Measurements from ENCODE around the gene SPRR2F.

SPRR2F gene

DNA sequence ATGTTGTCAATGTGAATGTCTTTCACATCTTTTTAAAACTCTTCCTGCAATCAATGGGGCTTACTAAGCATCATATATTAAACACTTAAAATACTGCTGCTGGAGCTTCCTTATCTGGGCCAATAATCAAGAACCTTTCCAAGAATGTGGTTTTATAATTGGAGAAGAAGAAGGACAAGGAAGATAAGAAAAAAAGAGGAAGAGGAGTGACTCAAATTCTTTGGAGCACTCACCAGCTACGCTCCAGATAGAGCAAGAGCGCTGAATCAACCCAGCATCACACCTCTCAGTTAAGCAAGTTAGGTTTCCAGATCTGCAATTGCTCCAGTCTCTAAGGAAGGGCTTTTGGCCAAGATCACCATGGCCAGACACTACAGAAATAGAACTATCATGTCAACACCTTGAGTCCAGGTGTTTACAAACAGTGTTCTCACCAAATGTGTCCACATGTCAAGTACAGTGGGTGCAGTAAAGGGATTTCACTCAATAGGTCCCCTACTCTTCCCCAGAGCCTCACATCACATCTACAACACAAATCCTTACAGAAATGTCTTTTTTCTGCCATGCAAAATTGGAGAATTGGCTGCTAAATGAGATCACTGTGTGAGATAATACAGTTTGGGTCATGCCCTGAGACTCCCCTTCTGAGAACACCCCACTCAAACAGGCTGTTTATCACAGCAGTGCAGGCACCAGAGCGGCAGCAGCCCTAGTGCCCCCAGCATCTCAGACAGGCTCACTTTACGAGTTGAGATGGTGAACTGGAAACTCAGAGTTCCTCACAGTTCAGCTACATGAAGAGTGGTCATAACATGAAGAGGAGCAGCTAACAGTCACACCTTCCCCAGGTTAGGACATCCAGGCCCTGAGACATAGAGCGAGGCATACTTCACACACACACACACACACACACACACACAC, 40.2 kb downstream of the SPRR2F start:
- DNase-seq = no peak

DNA sequence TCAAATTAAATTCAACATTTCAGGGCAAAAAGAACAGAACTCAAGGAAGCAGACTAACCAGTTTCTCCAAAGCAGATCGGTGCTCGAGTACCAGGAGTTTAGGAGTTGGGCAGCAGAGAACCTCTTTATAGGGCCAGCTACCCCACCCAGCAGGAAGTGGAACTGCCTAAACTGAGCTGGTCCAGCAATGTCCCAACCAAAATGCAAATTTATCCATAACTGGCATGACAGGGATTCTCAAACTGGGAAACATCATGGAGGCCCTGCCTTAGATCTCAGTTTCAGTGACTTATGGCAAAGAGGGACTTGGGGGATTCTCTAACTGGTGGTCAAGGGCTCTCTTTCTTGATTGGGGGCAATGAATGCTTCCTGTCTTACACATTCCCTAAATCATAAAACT, 41.8 kb downstream of the SPRR2F start, which contains the start of gene SPRR2B:
Gene SPRR2B (minus strand): TSS at position 101 of the 400 bp plus-strand sequence. CDS start 772 bp downstream, outside the sequence.
- no peak for DNase-seq

GRCh38 chr1:153070243-153070642, 43.1 kb downstream of the SPRR2F start:
- no peak for DNase-seq
